ENCODE data around the gene TMEM42. TPM values are rescaled to one million over a fixed set of nuclear protein-coding genes. Genes with fewer than 3 reads are reported as not detected.

TMEM42 gene
- total and polyA plus RNA-seq, 10 donors = 9.5 to 32.4 (median 14.8) TPM

GRCh38 chr3:44870375-44871061, 8.8 kb downstream of the TMEM42 start:
- no peak overlapping the region for H3K4me3 ChIP-seq
- H3K36me3 ChIP-seq = peaks cover 0 to 2% (median 0%) of the 10 kb centered on the region in 6 donors
- H3K27ac ChIP-seq = no peak overlapping the region
- TF ChIP-seq POLR2AphosphoS5 (IDR thresholded peaks at IDR 0.05) (no peak), POLR2A (IDR thresholded peaks at IDR 0.05) (no peak), CTCF (IDR thresholded peaks at IDR 0.05 in 8 of 11, conservative IDR thresholded peaks at IDR 0.05 in 3 of 11) (no peak)
- H3K27me3 ChIP-seq (replicated peaks in 1 of 7) = no peaks in the 10 kb centered on the region
- no peak for DNase-seq
- WGBS, 5 donors = 79 to 95% (median 88%) methylated on average over 8 of the region's 8 CpGs
- intact Hi-C loops (cut with DNase I; ENCODE audit: low total_unique reads) = no loop called here
- H3K9me3 ChIP-seq = no peaks in the 10 kb centered on the region
- peaks cover 0 to 8% (median 2%) of the 10 kb centered on the region in 6 donors for H3K4me1 ChIP-seq

GRCh38 chr3:44874308-44874707, 12.6 kb downstream of the TMEM42 start, which contains the start of gene TGM4:
Gene TGM4, plus strand, starts transcription at chr3:44874608. Its CDS starts 71 bp downstream, at chr3:44874679.
- 73 to 85% (median 82%) methylated on average over 5 of the region's 5 CpGs for WGBS, 5 donors
- intact Hi-C loops (cut with DNase I; ENCODE audit: low total_unique reads) = no loop called here

GRCh38 chr3:44875596-44875995, 13.9 kb downstream of the TMEM42 start:
- no peak for TF ChIP-seq POLR2A (IDR thresholded peaks at IDR 0.05)
- no peak for TF ChIP-seq CTCF (IDR thresholded peaks at IDR 0.05 in 8 of 11, conservative IDR thresholded peaks at IDR 0.05 in 3 of 11)
- TF ChIP-seq POLR2AphosphoS5 (IDR thresholded peaks at IDR 0.05) = no peak
- intact Hi-C loops (cut with DNase I; ENCODE audit: low total_unique reads) = no loop called here
- Histone ChIP-seq H3K4me3 (no peak overlapping the region), H3K36me3 (no peaks in the 10 kb centered on the region), H3K4me1 (no peaks in the 10 kb centered on the region), H3K27me3 (replicated peaks in 1 of 7) (no peaks in the 10 kb centered on the region), H3K9me3 (no peaks in the 10 kb centered on the region), H3K27ac (no peak overlapping the region)
- 71 to 94% (median 82%) methylated on average over 3 of the region's 3 CpGs for WGBS, 5 donors
- DNase-seq = no peak

More at GRCh38 chr3:44874308-44874707, 12.6 kb downstream of the TMEM42 start, which contains the start of gene TGM4:
- no peak for DNase-seq
- TF ChIP-seq POLR2AphosphoS5 (IDR thresholded peaks at IDR 0.05) = no peak
- TF ChIP-seq POLR2A (IDR thresholded peaks at IDR 0.05) = no peak
- no peak for TF ChIP-seq CTCF (IDR thresholded peaks at IDR 0.05 in 8 of 11, conservative IDR thresholded peaks at IDR 0.05 in 3 of 11)
- Histone ChIP-seq H3K27me3 (replicated peaks in 1 of 7) (no peaks in the 10 kb centered on the region), H3K4me1 (no peaks in the 10 kb centered on the region), H3K36me3 (no peaks in the 10 kb centered on the region), H3K4me3 (no peak within 1 kb of the TSS), H3K9me3 (no peaks in the 10 kb centered on the region), H3K27ac (no peak within 1 kb of the TSS)

GRCh38 chr3:44877333-44877732, 15.6 kb downstream of the TMEM42 start:
- Histone ChIP-seq H3K27me3 (replicated peaks in 1 of 7) (peaks cover 0 to 4% (median 0%) of the 10 kb centered on the region in 7 donors), H3K36me3 (no peaks in the 10 kb centered on the region), H3K9me3 (no peaks in the 10 kb centered on the region), H3K4me1 (no peaks in the 10 kb centered on the region), H3K27ac (no peak overlapping the region), H3K4me3 (no peak overlapping the region)
- WGBS, 5 donors = 84 to 95% (median 89%) methylated on average over 3 of the region's 3 CpGs
- intact Hi-C loops (cut with DNase I; ENCODE audit: low total_unique reads) = no loop called here
- DNase-seq = no peak
- TF ChIP-seq POLR2A (IDR thresholded peaks at IDR 0.05) (no peak), POLR2AphosphoS5 (IDR thresholded peaks at IDR 0.05) (no peak), CTCF (IDR thresholded peaks at IDR 0.05 in 8 of 11, conservative IDR thresholded peaks at IDR 0.05 in 3 of 11) (no peak)

Data from spleen (tissue), 11 donors.